Measurements from ENCODE around the gene SLC9A3.

The SLC9A3 gene

DNA sequence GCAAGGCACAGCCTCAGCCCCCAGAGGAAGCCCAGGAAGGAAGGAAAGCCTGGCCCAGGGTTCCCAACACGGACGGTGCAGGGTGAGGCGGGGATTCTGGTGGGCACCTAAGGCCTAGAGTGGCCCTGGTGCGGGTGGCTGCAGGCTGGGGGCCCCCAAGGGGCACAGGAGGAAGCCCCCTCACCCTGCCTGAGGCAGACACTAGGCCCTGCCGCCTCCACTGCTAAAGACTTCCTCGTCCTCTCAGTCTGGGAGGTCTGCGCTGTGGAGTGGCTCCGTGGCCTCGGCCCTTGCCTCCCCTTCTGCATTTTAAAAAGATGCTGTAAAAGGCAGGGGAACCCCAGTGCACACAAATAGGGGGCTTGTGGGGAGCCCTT lies 3.4 kb downstream of the SLC9A3 start:
- no peak overlapping the region for H3K4me3 ChIP-seq (ENCODE audit: low read depth, low read length)
- TF ChIP-seq, protein P1, sequence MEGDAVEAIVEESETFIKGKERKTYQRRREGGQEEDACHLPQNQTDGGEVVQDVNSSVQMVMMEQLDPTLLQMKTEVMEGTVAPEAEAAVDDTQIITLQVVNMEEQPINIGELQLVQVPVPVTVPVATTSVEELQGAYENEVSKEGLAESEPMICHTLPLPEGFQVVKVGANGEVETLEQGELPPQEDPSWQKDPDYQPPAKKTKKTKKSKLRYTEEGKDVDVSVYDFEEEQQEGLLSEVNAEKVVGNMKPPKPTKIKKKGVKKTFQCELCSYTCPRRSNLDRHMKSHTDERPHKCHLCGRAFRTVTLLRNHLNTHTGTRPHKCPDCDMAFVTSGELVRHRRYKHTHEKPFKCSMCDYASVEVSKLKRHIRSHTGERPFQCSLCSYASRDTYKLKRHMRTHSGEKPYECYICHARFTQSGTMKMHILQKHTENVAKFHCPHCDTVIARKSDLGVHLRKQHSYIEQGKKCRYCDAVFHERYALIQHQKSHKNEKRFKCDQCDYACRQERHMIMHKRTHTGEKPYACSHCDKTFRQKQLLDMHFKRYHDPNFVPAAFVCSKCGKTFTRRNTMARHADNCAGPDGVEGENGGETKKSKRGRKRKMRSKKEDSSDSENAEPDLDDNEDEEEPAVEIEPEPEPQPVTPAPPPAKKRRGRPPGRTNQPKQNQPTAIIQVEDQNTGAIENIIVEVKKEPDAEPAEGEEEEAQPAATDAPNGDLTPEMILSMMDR (IDR thresholded peaks at IDR 0.05; ENCODE audit: insufficient read depth, low read depth, low read length, missing control alignments) = no peak
- no peak for DNase-seq (ENCODE audit: low read depth)

DNA sequence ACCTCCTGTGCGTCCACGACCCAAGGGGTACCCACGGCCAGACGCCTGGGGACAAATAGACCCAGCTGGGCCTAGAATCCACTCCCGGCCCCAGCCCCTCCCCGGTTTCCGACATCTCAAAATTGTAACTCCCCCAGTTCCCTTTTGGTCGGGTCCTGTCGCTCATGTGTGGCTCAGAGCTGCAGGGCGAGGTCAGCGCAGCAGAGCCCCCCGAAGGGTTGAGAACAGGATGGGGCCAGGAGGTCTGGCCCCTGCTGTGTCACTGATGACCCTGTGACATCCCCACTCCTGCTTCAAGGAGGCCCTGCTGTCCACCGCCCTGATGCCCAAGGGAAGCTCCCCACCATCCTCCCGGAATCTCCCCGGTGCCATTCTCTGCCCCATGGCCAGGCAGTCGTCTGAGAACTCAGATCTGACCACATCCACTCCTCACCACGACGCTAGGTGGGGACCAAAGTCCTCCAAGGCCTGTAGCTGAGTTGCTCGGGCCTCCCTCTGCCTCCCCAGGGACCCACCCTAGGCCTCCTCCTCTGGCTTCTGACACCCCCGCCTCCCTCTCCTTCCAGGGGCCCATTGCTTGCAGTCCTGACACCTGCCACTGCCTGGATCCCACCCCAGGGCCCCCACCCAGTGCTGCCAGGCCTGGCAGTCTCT lies 3.9 kb downstream of the SLC9A3 start:
- H3K4me3 ChIP-seq (ENCODE audit: low read depth, low read length) = no peak overlapping the region
- TF ChIP-seq, protein P1 (IDR thresholded peaks at IDR 0.05; ENCODE audit: insufficient read depth, low read depth, low read length, missing control alignments) = no peak
- no peak for DNase-seq (ENCODE audit: low read depth)

- no peak for DNase-seq (ENCODE audit: low read depth)
- TF ChIP-seq, protein P1 (IDR thresholded peaks at IDR 0.05; ENCODE audit: insufficient read depth, low read depth, low read length, missing control alignments) = no peak
These were observed 5.5 kb downstream of the SLC9A3 start for GRCh38 chr5:518721-519120.

DNA sequence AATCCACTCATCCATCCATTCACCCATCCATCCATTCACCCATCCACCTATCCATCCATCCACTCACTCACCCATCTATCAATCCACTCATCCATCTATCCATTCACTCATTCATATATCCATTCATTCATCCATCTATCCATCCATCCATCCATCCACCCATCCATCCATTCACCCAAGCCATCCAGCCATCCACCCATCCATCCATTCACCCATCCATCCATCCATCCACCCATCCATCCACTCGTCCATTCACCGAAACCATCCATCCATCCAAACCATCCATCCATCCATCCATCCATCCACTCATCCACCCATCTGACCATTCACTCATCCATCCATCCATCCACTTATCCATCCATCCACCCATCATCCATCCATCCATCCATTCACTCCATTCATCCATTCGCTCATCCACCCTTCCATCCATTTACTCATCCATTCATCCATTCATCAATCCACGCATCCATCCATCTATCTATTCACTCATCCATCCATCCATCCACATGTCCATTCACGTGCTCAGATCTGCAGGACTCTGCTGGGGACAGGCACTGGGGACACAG lies 6.6 kb downstream of the SLC9A3 start:
- TF ChIP-seq, protein P1 (IDR thresholded peaks at IDR 0.05; ENCODE audit: insufficient read depth, low read depth, low read length, missing control alignments) = no peak
- DNase-seq (ENCODE audit: low read depth) = no peak
- H3K4me3 ChIP-seq (ENCODE audit: low read depth, low read length) = no peak overlapping the region

More at GRCh38 chr5:518721-519120, 5.5 kb downstream of the SLC9A3 start:
- no peak overlapping the region for H3K4me3 ChIP-seq (ENCODE audit: low read depth, low read length)

- TF ChIP-seq, protein P1 (IDR thresholded peaks at IDR 0.05; ENCODE audit: insufficient read depth, low read depth, low read length, missing control alignments) = no peak
- H3K4me3 ChIP-seq (ENCODE audit: low read depth, low read length) = no peak overlapping the region
- no peak for DNase-seq (ENCODE audit: low read depth)
These were observed 7.3 kb downstream of the SLC9A3 start for GRCh38 chr5:516980-517379.

DNA sequence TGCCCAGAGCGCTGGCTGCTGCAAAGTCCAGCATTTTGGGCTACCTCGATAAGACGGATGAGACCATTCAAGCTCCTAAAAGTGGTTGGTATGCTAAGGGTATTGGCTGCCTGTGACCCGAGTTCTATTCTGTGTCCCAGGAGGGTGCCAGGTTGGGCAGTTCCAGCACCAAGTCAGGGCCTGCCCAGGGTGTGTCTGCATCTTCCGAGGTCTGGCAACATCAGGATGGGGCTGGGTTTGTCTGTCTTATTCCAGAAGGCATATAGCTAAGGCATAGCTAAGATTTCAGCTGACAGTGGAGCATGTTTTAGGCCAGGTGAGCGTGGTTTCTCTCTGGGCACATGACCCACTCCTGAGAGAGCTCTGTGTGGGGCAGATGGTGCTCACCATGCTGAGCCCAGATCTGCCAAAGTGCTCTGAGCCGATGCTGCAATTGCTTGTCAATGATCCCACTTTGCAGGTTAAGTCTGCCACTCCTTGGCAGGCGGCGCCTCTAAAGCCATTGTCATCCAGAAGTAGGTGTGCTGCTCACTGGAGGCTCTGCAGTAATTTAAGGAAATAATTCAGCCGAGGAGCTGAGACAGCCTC lies 7.8 kb downstream of the SLC9A3 start:
- H3K4me3 ChIP-seq (ENCODE audit: low read depth, low read length) = no peak overlapping the region
- TF ChIP-seq, protein P1 (IDR thresholded peaks at IDR 0.05; ENCODE audit: insufficient read depth, low read depth, low read length, missing control alignments) = no peak
- no peak for DNase-seq (ENCODE audit: low read depth)

Measured in GM12865 (cell line).